ENCODE data around the gene PHF21A.

PHF21A gene

GRCh38 chr11:45930951-45931570, 190.2 kb downstream of the PHF21A start:
- no peak for DNase-seq

- peak; percentile 67 for DNase-seq
Measured at GRCh38 chr11:45930031-45930794, 191.0 kb downstream of the PHF21A start.

- peak; percentile 59 for DNase-seq
Measured at GRCh38 chr11:45929486-45930030, 191.7 kb downstream of the PHF21A start.

- no peak for DNase-seq
Measured at GRCh38 chr11:45928535-45929215, 192.6 kb downstream of the PHF21A start.

GRCh38 chr11:45927684-45928413, 193.4 kb downstream of the PHF21A start:
- no peak for DNase-seq

GRCh38 chr11:45927332-45927683, 193.9 kb downstream of the PHF21A start:
- peak; percentile 56 for DNase-seq

- DNase-seq, result no peak
Measured at GRCh38 chr11:45926536-45927331, 194.5 kb downstream of the PHF21A start.

GRCh38 chr11:45926001-45926401, 195.3 kb downstream of the PHF21A start:
- no peak for DNase-seq

GRCh38 chr11:45925550-45925949, 195.7 kb downstream of the PHF21A start:
- DNase-seq, result no peak

GRCh38 chr11:45924927-45925326, 196.3 kb downstream of the PHF21A start:
- DNase-seq, result no peak

GRCh38 chr11:45924036-45924915, 197.0 kb downstream of the PHF21A start:
- DNase-seq, result no peak

- peak; percentile 75 for DNase-seq
Measured at GRCh38 chr11:45922425-45923082, 198.7 kb downstream of the PHF21A start, which contains the start of gene LARGE2. Gene LARGE2 (plus strand): TSS chr11:45922656. CDS start chr11:45922883, 227 bp downstream.

GRCh38 chr11:45921561-45922424, 199.5 kb downstream of the PHF21A start:
- no peak for DNase-seq

- DNase-seq, result no peak
Measured at GRCh38 chr11:45920531-45921477, 200.4 kb downstream of the PHF21A start.

- no peak for DNase-seq
Measured at GRCh38 chr11:45919806-45920530, 201.3 kb downstream of the PHF21A start.

GRCh38 chr11:45918962-45919675, 202.1 kb downstream of the PHF21A start:
- no peak for DNase-seq

Measured in activated CD8-positive, alpha-beta memory T cell treated with anti-CD3 and anti-CD28 coated beads for 24 hours (primary cell).